Erythroblast (primary cell): Measurements from ENCODE around the gene SHISAL2A.

ENCODE experiments used
- GATA1 ChIP-seq: IDR thresholded peaks from 2 replicates; pipeline ENCODE4 v1.6.1; 2011; ENCODE audit warnings: low read depth, mild to moderate bottlenecking, control low read depth, low read length, moderate library complexity
- POLR2A ChIP-seq: IDR thresholded peaks from 2 replicates; pipeline ENCODE4 v1.6.1; 2011; ENCODE audit warnings: mild to moderate bottlenecking, low read length

DNA sequence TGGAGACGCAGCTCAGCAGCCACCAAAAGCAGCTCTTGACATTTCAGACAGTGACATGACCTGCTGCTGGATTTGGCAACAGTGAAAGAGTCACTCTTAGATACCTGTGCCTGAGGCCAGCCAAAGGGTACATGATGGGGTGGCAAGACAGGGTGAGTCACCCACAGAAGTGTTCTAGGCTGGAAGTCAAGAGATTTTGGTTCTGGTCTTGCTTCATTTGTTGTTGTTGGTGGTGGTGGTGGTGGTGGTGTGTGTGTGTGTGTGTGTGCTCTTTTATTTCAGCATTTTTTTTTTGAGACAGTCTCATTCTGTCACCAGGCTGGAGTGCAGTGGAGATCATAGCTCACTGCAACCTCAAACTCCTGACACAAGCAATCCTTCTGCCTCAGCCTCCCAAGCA lies 25.8 kb downstream of the SHISAL2A start:
- TF ChIP-seq POLR2A (no peak), GATA1 (no peak)
